GM21447 (cell line): ENCODE measurements around the gene HOXC4.
A peak's percentile ranks its signal among the peaks of the same experiment; 100 is the strongest.

Source experiments
- ATAC-seq: cut with Tn5 transposase; IDR thresholded peaks from one replicate; pipeline ENCODE4 v1.9.1; 2021; ENCODE audit not compliant: unreplicated experiment

HOXC4 gene

DNA sequence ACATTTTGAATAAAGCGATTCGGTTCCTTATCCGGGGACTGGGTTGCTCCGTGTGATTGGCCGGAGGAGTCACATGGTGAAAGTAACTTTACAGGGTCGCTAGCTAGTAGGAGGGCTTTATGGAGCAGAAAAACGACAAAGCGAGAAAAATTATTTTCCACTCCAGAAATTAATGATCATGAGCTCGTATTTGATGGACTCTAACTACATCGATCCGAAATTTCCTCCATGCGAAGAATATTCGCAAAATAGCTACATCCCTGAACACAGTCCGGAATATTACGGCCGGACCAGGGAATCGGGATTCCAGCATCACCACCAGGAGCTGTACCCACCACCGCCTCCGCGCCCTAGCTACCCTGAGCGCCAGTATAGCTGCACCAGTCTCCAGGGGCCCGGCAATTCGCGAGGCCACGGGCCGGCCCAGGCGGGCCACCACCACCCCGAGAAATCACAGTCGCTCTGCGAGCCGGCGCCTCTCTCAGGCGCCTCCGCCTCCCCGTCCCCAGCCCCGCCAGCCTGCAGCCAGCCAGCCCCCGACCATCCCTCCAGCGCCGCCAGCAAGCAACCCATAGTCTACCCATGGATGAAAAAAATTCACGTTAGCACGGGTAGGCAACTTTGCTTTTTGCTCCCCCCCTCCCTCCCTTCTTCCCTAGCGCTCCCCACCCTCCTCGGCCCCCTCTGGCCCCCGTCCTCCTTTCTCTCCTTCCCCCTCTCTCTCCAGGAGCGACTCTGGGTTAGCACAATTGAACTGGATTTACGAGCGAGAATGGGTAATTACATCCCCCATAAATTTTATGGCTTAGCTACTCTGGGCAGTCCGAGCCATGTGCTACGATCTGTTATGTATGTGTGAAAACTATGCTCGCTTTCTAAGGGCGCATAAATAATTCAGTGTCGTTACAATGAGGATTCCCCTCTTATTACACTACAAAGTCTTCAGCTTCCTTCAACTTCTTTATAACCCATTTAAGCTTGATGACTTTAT is at the start of gene HOXC4:
Gene HOXC4 (plus strand): TSS at position 85 of the 991 bp plus-strand sequence. CDS start 88 bp downstream, at position 173.
- peak; percentile 40 for ATAC-seq

DNA sequence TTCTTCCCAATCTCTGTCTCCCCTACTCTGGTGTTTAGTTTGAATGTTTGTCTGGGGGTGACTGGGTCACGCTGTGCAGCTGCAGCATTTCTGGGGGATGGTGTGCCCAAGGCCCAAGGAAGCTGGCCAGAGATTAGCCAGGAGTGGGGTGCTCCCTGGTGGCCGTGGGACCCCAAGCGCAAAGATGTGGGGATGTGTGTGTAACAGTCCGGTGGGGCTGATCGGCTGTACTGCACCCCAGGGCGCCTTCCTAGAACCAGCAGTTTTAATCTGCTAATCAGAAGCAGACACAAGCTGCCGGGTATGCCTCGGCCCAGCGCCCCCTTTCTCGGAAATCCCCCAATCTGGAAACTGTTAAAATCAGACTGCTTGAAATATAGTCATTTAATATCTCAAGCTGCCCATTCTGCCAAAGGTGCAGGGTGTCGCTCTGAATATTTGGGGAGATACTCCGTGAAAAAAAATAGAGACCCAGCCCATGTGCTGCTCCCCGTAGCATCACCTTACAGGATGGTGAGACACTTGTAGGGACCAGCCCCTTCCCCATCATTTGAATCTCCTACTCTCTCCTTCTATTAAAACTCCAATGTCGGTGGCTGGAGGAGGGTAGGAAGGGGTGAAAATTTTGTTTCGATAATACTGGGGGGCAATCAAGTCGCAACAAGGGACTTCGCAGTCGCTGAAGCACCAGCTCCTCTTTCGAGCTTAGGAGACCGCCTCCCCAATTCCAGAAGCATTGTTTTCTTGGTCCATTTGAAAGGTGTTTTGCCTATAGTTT is 49.4 kb upstream of the HOXC4 start:
- ATAC-seq: no peak

GRCh38 chr12:54004841-54005530 is 48.6 kb upstream of the HOXC4 start:
- ATAC-seq: no peak

GRCh38 chr12:54005531-54005852 is 48.1 kb upstream of the HOXC4 start:
- ATAC-seq: no peak

GRCh38 chr12:54005853-54006558 is 47.6 kb upstream of the HOXC4 start:
- ATAC-seq: peak; percentile 60

DNA sequence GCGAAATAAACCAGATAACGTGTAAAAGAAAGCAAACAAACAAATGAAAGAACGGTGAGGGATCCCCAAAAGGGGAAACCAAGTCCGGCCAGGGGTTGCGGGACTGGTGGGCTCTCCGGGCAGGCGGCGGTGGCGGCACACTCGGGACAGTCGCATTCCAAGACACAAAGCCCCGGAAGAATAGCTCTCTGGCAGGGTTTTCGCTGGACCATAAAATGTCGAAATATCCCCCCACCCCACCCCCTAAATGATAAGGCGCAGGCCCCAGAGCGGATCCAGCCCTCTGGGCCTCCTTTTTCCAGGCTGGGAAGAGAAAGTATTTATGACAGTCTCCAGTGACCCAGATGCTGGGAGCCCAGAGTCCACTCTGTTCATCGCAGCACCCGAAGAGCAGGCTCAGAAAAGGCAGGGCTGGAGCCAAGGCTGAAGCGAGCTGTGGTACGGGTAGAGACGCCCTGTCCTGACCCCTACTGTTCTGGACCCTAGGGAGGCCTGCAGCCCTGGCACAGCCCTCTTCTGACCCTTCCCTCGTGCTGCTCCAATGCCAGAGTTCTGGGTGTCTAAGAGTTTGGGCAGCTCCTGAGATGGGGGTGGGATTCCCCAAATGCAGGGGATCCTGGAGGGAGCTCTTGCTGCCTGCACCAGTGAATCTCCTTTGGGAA is 46.9 kb upstream of the HOXC4 start:
- no peak for ATAC-seq

- ATAC-seq: no peak
Observed at GRCh38 chr12:54007538-54008259, 45.9 kb upstream of the HOXC4 start.

- ATAC-seq: no peak
Observed at GRCh38 chr12:54008260-54008552, 45.4 kb upstream of the HOXC4 start.

DNA sequence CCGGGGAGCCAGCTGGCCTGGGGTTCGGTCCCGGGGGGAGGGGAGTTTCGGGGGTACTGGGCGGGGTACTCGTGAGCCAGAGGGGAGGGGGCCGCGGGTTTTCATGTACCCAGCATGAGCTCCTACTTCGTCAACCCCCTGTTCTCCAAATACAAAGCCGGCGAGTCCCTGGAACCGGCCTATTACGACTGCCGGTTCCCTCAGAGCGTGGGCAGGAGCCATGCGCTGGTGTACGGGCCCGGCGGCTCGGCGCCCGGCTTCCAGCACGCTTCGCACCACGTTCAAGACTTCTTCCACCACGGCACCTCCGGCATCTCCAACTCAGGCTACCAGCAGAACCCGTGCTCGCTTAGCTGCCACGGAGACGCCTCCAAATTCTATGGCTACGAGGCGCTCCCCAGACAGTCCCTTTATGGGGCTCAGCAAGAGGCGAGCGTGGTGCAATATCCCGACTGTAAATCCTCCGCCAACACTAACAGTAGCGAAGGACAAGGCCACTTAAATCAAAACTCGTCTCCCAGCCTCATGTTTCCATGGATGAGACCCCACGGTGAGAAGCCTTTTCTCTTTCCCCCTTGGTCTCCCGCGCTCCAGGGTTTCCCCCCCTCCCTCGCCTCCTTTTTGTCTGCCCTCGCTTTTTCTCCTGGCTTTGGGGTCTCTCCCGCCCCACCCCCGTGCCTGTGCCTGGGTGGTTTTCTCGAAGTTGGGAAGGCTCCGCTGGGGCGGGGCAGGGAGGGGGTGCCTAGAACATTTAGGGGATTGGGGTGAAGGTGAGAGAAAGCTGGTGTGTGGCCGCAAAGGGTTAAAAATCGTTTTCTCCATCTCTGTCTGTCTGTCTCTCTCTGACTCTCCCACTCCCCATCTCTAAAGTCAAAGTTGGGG is 44.2 kb upstream of the HOXC4 start:
- ATAC-seq: no peak

DNA sequence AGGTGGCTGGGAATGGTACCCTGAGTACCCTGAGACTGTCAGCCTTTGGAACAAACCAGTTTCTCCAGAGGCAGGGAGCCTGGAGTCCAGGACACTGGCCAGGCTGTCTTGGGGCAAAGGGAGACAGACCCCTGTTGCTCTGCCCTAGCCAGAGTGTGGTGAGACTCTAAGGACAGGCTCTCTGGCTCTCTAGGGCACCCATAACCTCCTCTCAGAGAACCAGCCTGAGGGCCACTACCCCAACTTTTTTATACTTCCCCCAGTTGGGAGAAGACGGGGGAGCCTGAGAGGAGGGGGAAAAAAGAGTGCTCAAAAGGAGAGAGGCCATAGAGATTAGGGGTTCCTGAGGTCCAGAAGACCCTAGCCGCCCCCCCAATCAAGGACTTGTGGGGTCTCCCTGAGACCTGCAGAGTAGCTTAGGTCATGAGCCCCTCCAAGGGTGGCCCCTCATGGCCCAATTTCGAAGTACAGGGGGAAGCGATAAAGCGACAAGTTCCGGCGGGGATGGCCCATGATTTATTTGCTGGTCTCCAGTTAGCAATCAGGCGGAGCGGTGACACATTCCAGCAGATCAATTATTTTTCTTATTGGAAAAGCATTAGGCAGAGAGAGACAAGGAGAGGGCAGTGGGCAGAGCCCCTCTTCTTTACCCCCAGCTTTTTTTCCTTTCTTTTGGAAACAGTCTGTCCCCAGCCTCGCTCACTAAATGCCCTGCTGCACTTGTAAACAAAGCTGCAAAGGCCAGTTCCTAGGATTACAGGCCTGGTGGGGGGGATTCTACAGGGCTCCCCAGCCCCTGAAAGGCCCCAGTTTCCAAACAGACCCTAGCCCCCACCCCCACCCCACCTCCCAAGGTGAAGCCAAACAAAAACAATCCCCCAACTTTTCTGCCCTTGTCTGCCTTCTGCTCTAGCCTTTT is 43.3 kb upstream of the HOXC4 start:
- no peak for ATAC-seq

- no peak for ATAC-seq
Observed at GRCh38 chr12:54010972-54011664, 42.5 kb upstream of the HOXC4 start.

DNA sequence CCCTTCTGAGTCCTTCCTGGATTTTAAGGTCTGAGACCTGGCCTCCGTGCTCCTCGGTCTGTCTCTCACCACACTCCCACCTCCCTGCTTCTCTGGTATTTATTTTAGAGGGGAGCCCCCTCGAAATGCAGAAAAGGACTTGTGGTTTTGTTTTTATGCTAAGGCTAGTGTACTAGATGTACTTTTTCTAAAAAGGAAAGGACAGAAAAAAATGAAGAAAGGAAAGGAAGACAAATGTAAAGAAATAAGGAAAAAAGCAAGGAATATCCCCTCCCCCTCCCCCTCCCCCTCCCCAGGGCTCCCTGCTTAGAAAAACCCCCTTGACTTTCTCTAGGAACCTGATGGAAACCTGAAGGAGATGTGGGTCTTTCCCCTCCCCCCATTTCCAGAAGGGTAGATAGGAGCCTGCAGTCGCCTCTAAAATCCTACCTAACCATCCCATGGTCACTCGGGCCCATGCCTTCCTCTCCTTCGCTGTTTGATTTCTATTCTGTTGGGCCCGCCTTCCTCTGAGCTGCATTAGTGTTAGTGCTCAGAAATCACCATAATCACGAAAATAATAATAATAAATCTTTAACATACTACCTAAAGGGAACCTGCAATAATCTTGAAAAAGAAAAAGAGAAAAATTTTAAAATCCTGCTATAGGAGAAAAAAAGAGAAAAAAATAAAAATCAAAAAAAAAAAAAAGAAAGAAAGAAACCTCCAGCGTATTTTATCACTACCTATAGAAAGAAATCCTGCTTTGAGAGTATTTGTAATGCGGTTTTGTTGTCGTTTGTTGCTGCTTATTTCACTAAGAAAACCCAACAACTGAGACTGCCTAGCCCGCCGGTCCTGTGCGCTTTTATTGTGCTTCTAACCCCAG is 41.7 kb upstream of the HOXC4 start:
- no peak for ATAC-seq

GRCh38 chr12:54012631-54013409 is 40.8 kb upstream of the HOXC4 start:
- no peak for ATAC-seq

GRCh38 chr12:54014377-54015017 is 39.1 kb upstream of the HOXC4 start:
- ATAC-seq: no peak
